ENCODE results near the gene ZNF763. TPM values are rescaled to one million over a fixed set of nuclear protein-coding genes. Genes with fewer than 3 reads are reported as not detected.

ZNF763 gene
- 0.68 and 1.9 TPM in 2 replicates for total RNA-seq

DNA sequence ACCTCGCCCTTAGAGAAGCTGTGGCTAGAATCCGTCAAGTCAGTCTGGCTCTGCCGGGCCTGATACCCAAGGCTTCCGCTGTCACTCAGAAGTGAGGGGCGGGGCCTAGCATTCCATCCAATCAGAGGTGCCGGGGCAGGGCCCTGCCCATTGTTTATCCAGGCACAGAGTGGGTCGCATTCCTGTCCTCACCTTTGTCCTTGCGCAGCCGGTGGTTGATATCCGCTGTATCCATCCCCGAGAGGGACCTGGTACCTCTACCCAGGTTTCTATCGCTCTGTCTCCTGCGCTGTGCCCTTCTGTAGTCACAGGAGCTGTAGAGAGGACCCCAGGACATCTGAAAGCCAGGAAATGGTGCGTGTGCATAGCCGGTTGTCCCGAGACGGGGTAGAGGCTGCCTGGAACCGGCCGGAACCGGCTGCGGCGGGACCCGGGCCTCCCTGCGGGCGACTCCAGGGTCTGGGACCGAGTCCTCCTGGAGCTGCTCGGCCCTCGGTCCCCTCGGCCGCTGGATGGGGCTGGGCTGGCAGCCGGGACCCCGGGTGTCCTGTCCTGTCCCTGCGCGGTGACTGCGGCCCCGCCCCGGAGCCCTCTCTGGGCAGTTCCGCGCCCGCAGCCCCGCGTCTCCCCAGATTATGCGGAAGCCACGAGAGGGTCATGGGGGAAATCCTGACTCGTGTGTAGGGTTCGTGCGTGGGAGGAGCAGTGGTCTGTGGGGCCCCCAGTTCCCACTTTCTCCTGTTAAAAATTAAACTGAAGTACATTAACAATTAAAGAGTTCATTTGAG lies at the start of gene ZNF763:
ZNF763 (plus strand) TSS at position 183 of the 788 bp plus-strand sequence; CDS start at position 352, 169 bp downstream.

DNA sequence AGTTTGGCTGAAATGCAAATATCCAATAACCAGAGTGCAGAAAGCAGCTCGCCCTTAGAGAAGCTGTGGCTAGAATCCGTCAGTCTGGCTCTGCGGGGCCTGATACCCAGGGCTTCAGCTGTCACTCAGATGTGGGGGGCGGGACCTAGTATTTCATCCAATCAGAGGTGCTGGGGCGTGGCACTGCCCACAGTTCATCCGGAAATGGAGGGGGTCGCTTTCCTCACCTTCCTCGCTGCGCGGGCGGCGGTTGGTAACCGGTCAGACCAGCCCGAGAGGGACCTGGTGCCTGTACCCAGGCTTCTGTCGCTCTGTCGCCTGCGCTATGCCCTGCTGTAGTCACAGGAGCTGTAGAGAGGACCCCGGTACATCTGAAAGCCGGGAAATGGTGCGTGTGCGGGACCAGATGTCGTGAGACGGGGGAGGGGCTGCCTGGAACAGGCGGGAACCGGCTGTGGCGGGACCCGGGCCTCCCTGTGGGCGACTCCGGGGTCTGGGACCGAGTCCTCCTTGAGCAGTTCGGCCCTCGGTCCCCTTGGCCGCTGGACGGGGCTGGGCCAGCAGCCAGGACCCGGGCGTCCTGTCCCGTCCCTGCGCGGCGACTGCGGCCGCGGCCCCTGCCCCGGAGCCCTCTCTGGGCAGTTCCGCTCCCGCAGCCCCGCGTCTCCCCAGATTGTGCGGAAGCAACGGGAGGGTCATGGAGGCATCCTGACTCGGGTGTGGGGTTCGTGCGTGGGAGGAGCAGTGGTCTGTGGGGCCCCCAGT lies 39.8 kb upstream of the ZNF763 start, which contains the start of gene ZNF700:
ZNF700 (plus strand) TSS at position 222 of the 765 bp plus-strand sequence; CDS start at position 326, 104 bp downstream.

Other genes with a start within 250 kb of the ZNF763 start
- gene ZNF823, start 226.1 kb upstream of the ZNF763 start, total RNA-seq: 4.1 and 7.5 TPM in 2 replicates
- 8.2 and 8.8 TPM in 2 replicates for gene ZNF441, start 198.0 kb upstream of the ZNF763 start, total RNA-seq
- 0.34 and 1.6 TPM in 2 replicates for gene ZNF491, start 166.5 kb upstream of the ZNF763 start, total RNA-seq
- 8.5 and 14.2 TPM in 2 replicates for gene ZNF440, start 150.8 kb upstream of the ZNF763 start, total RNA-seq
- gene ZNF439, start 116.3 kb upstream of the ZNF763 start, total RNA-seq: 1.0 and 5.3 TPM in 2 replicates
- 0.34 and 2.7 TPM in 2 replicates for gene ZNF69, start 77.3 kb upstream of the ZNF763 start, total RNA-seq
- gene ZNF700, start 39.9 kb upstream of the ZNF763 start, total RNA-seq: 10.3 and 12.4 TPM in 2 replicates
- 7.2 and 8.5 TPM in 2 replicates for gene ZNF433, start 70.6 kb downstream of the ZNF763 start, total RNA-seq
- gene ZNF878, start 87.9 kb downstream of the ZNF763 start, total RNA-seq: under 0.01 and 0.43 TPM in 2 replicates
- gene ZNF844, start 99.7 kb downstream of the ZNF763 start, total RNA-seq: 3.8 and 9.5 TPM in 2 replicates
- 2.7 and 7.5 TPM in 2 replicates for gene ZNF20, start 175.3 kb downstream of the ZNF763 start, total RNA-seq
- 4.8 and 10.3 TPM in 2 replicates for gene ZNF625, start 191.7 kb downstream of the ZNF763 start, total RNA-seq
- 6.2 and 9.0 TPM in 2 replicates for gene ZNF136, start 198.1 kb downstream of the ZNF763 start, total RNA-seq